ENCODE data around the gene ABHD14A. TPM values are rescaled to one million over a fixed set of nuclear protein-coding genes. Genes with fewer than 3 reads are reported as not detected.

Gene ABHD14A
- total RNA-seq, 1 donor from 2014 or later: 12.2 TPM

DNA sequence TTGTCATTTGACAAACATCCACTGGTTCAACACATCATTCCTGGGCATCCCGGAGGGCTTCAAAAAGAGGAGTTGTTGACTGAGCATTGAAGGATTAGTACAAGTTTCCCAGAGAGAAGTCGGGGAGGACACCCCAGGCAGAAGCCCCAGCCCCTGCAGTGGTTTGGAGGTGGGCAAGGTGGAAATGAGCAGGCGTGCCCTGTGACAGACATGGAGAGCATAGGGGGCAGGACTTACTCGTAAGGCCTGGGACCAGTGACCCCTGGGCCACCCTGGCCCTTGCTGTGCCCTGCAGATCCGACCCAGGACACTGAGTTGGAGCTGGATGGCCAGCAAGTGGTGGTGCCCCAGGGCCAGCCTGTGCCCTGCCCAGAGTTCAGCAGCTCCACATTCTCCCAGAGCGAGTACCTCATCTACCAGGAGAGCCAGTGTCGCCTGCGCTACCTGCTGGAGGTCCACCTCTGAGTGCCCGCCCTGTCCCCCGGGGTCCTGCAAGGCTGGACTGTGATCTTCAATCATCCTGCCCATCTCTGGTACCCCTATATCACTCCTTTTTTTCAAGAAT is 26.8 kb upstream of the ABHD14A start:
- DNase-seq (ENCODE audit: extremely low spot score, unreplicated experiment): no peak
- Mint-ChIP-seq H3K27me3 (ENCODE audit: unreplicated experiment) (peaks cover 3% of the 10 kb centered on the region), H3K27ac (ENCODE audit: unreplicated experiment) (no peak overlapping the region), H3K4me3 (ENCODE audit: unreplicated experiment) (no peak overlapping the region), H3K4me1 (ENCODE audit: unreplicated experiment) (peaks cover 4% of the 10 kb centered on the region), H3K9me3 (ENCODE audit: unreplicated experiment) (no peaks in the 10 kb centered on the region), H3K36me3 (ENCODE audit: unreplicated experiment) (no peaks in the 10 kb centered on the region)
- TF ChIP-seq, protein P1, sequence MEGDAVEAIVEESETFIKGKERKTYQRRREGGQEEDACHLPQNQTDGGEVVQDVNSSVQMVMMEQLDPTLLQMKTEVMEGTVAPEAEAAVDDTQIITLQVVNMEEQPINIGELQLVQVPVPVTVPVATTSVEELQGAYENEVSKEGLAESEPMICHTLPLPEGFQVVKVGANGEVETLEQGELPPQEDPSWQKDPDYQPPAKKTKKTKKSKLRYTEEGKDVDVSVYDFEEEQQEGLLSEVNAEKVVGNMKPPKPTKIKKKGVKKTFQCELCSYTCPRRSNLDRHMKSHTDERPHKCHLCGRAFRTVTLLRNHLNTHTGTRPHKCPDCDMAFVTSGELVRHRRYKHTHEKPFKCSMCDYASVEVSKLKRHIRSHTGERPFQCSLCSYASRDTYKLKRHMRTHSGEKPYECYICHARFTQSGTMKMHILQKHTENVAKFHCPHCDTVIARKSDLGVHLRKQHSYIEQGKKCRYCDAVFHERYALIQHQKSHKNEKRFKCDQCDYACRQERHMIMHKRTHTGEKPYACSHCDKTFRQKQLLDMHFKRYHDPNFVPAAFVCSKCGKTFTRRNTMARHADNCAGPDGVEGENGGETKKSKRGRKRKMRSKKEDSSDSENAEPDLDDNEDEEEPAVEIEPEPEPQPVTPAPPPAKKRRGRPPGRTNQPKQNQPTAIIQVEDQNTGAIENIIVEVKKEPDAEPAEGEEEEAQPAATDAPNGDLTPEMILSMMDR (IDR thresholded peaks at IDR 0.05): no peak

DNA sequence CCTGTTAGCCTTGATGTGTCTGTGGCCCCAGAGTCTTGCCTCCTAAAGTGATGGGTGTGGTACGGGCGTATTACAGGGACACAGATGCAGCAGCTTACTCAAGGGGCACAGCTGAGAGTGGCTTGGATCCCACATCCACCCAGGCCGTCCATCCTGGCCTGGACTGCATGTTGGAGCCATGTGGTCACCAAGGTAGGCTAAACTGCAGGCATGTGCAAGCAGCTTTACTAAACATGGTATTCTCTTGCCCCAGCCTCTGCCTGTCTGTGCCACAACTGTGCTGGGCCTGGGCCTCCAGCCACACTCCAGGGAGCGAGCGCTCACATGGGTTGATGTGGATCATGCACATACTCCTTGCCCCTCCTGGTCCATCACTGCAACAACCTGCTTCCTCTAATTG is 25.7 kb upstream of the ABHD14A start:
- peaks cover 7% of the 10 kb centered on the region for H3K27me3 Mint-ChIP-seq (ENCODE audit: unreplicated experiment)
- no peak overlapping the region for H3K27ac Mint-ChIP-seq (ENCODE audit: unreplicated experiment)
- H3K4me1 Mint-ChIP-seq (ENCODE audit: unreplicated experiment): peaks cover under 1% of the 10 kb centered on the region
- no peak for DNase-seq (ENCODE audit: extremely low spot score, unreplicated experiment)
- no peaks in the 10 kb centered on the region for H3K36me3 Mint-ChIP-seq (ENCODE audit: unreplicated experiment)
- H3K4me3 Mint-ChIP-seq (ENCODE audit: unreplicated experiment): no peak overlapping the region
- no peaks in the 10 kb centered on the region for H3K9me3 Mint-ChIP-seq (ENCODE audit: unreplicated experiment)
- TF ChIP-seq, protein P1 (IDR thresholded peaks at IDR 0.05): no peak

DNA sequence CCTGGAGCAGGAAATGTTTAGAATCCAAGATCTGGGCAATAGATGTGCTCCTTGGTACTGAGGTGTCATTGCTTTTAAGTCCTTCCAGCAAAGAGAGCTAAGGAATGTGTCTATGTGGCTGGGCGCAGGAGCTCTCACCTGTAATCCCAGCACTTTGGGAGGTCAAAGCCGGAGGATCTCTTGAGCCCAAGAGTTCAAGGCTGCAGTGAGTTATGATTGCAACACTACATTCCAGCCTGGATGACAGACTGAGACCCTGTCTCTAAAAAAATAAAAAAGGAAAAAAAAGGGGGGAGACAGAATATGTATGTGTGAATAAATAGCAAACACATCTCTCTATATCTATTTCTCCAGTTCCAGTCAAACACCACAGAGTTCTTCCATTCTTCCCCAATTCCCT is 24.0 kb upstream of the ABHD14A start:
- DNase-seq (ENCODE audit: extremely low spot score, unreplicated experiment): no peak
- no peaks in the 10 kb centered on the region for H3K4me1 Mint-ChIP-seq (ENCODE audit: unreplicated experiment)
- TF ChIP-seq, protein P1 (IDR thresholded peaks at IDR 0.05): no peak
- H3K27ac Mint-ChIP-seq (ENCODE audit: unreplicated experiment): no peak overlapping the region
- no peak overlapping the region for H3K4me3 Mint-ChIP-seq (ENCODE audit: unreplicated experiment)
- no peaks in the 10 kb centered on the region for H3K9me3 Mint-ChIP-seq (ENCODE audit: unreplicated experiment)
- no peaks in the 10 kb centered on the region for H3K36me3 Mint-ChIP-seq (ENCODE audit: unreplicated experiment)
- peaks cover 8% of the 10 kb centered on the region for H3K27me3 Mint-ChIP-seq (ENCODE audit: unreplicated experiment)

DNA sequence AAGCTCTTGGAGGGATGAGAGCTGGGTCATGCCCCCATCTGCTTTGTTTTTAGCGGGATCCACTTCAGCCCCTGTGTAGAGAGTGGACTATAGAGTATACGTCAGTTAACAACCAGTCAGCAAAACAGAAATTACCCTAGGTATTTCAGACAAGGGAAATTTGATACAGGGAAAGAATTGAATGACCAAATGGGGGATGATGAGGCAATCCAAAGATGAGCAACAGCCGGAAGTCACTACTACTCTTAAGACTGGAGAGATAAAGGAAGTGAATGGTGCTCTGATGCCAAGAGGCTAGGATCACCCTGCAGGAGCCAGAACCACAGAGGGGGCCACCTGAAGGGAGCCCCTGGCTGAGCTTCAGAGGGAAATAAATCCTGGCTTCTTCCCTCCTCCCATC is 21.4 kb upstream of the ABHD14A start:
- Mint-ChIP-seq H3K4me3 (ENCODE audit: unreplicated experiment) (no peak overlapping the region), H3K27ac (ENCODE audit: unreplicated experiment) (no peak overlapping the region), H3K36me3 (ENCODE audit: unreplicated experiment) (peaks cover 3% of the 10 kb centered on the region), H3K4me1 (ENCODE audit: unreplicated experiment) (no peaks in the 10 kb centered on the region), H3K9me3 (ENCODE audit: unreplicated experiment) (no peaks in the 10 kb centered on the region), H3K27me3 (ENCODE audit: unreplicated experiment) (peaks cover 8% of the 10 kb centered on the region)
- TF ChIP-seq, protein P1 (IDR thresholded peaks at IDR 0.05): no peak
- DNase-seq (ENCODE audit: extremely low spot score, unreplicated experiment): no peak

DNA sequence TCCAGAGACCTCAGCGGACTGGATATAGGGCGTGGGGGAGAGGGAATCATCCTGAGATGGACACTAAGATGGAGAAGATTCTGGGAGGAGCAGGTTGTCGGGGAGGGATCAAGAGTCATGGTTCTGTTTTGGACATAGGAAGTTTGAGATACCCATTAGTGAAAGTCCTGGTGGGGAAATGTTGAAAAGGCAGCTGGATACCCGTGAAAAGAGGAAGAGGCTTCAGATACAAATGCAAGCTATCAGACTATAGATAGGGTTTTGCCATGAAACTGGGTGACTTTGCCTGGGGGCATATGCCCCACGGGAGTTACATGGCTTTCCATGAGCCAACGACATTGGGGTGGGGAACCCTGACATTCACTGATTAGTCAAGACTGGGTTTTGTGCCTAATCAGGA is 20.8 kb upstream of the ABHD14A start:
- H3K4me3 Mint-ChIP-seq (ENCODE audit: unreplicated experiment): no peak overlapping the region
- H3K9me3 Mint-ChIP-seq (ENCODE audit: unreplicated experiment): no peaks in the 10 kb centered on the region
- no peaks in the 10 kb centered on the region for H3K4me1 Mint-ChIP-seq (ENCODE audit: unreplicated experiment)
- TF ChIP-seq, protein P1 (IDR thresholded peaks at IDR 0.05): no peak
- no peak for DNase-seq (ENCODE audit: extremely low spot score, unreplicated experiment)
- H3K36me3 Mint-ChIP-seq (ENCODE audit: unreplicated experiment): peaks cover 3% of the 10 kb centered on the region
- no peak overlapping the region for H3K27ac Mint-ChIP-seq (ENCODE audit: unreplicated experiment)
- H3K27me3 Mint-ChIP-seq (ENCODE audit: unreplicated experiment): peaks cover 8% of the 10 kb centered on the region

Data from osteocyte (in vitro differentiated cells).